ENCODE data around the gene ARID2.

The ARID2 gene

GRCh38 chr12:45727301-45727979, 2.1 kb upstream of the ARID2 start:
- TF ChIP-seq POLR2AphosphoS5 (IDR thresholded peaks at IDR 0.05; ENCODE audit: low read depth, low read length) (peak; percentile 57), TAF1 (IDR thresholded peaks at IDR 0.05; ENCODE audit: borderline replicate concordance, insufficient read depth, low read length) (peak; percentile 86; the same call in 1 of the 2 replicates), SIN3A (IDR thresholded peaks at IDR 0.05; ENCODE audit: borderline replicate concordance, insufficient read depth, low read length) (no peak), FOXP2 (optimal IDR thresholded peaks at IDR 0.05; ENCODE audit: borderline replicate concordance, extremely low read depth, extremely low read length, insufficient read depth) (peak; percentile 88)
- TF ChIP-seq, protein P1, sequence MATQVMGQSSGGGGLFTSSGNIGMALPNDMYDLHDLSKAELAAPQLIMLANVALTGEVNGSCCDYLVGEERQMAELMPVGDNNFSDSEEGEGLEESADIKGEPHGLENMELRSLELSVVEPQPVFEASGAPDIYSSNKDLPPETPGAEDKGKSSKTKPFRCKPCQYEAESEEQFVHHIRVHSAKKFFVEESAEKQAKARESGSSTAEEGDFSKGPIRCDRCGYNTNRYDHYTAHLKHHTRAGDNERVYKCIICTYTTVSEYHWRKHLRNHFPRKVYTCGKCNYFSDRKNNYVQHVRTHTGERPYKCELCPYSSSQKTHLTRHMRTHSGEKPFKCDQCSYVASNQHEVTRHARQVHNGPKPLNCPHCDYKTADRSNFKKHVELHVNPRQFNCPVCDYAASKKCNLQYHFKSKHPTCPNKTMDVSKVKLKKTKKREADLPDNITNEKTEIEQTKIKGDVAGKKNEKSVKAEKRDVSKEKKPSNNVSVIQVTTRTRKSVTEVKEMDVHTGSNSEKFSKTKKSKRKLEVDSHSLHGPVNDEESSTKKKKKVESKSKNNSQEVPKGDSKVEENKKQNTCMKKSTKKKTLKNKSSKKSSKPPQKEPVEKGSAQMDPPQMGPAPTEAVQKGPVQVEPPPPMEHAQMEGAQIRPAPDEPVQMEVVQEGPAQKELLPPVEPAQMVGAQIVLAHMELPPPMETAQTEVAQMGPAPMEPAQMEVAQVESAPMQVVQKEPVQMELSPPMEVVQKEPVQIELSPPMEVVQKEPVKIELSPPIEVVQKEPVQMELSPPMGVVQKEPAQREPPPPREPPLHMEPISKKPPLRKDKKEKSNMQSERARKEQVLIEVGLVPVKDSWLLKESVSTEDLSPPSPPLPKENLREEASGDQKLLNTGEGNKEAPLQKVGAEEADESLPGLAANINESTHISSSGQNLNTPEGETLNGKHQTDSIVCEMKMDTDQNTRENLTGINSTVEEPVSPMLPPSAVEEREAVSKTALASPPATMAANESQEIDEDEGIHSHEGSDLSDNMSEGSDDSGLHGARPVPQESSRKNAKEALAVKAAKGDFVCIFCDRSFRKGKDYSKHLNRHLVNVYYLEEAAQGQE (IDR thresholded peaks at IDR 0.05; ENCODE audit: insufficient read depth in 1 of 2, low read depth in 2 of 2, low read length in 2 of 2): no peak; a peak in 1 of 4 replicates

- no peak for TF ChIP-seq TAF1 (IDR thresholded peaks at IDR 0.05; ENCODE audit: borderline replicate concordance, insufficient read depth, low read length)
- no peak for TF ChIP-seq SIN3A (IDR thresholded peaks at IDR 0.05; ENCODE audit: borderline replicate concordance, insufficient read depth, low read length)
- TF ChIP-seq POLR2AphosphoS5 (IDR thresholded peaks at IDR 0.05; ENCODE audit: low read depth, low read length): no peak
- TF ChIP-seq, protein P1 (IDR thresholded peaks at IDR 0.05; ENCODE audit: insufficient read depth in 1 of 2, low read depth in 2 of 2, low read length in 2 of 2): no peak
- no peak for TF ChIP-seq FOXP2 (optimal IDR thresholded peaks at IDR 0.05; ENCODE audit: borderline replicate concordance, extremely low read depth, extremely low read length, insufficient read depth)
These were observed 1.4 kb upstream of the ARID2 start for GRCh38 chr12:45727980-45728629.

DNA sequence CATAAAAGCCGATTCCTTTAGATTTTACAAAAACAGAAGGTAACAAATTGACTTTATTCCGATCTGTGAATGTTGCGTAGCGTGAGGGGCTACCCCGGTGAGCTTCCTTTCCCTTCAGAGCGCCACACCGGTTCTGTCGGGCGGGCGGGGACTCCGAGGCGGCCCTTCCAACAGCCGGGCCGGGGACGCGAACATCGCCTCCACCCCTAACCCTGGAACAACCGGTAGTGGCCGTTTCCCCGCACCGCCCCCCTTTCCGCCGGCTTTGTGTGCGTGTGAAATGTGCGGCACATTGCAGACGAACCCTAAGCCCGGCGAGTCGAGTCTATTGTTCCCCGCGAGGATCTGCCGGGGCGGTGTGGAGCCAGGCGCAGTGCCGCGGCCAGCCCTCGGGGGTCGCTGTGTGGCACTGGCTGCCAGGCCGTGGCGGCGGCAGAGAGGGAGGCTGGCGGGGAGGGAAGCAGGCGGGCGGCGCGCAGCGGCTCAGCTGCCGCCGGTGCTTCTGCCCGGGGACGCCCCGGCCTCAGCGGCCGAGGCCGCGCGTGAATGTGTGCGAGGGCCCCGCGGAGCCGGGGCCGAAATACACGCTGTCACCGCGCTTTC, 775 bp upstream of the ARID2 start:
- TF ChIP-seq FOXP2 (optimal IDR thresholded peaks at IDR 0.05; ENCODE audit: borderline replicate concordance, extremely low read depth, extremely low read length, insufficient read depth) (peak; percentile 96), SIN3A (IDR thresholded peaks at IDR 0.05; ENCODE audit: borderline replicate concordance, insufficient read depth, low read length) (0 out of 2 replicates have a peak, but pooled peaks have one; percentile 72), TAF1 (IDR thresholded peaks at IDR 0.05; ENCODE audit: borderline replicate concordance, insufficient read depth, low read length) (peak; percentile 87), POLR2AphosphoS5 (IDR thresholded peaks at IDR 0.05; ENCODE audit: low read depth, low read length) (peak; percentile 92)
- TF ChIP-seq, protein P1 (IDR thresholded peaks at IDR 0.05; ENCODE audit: insufficient read depth in 1 of 2, low read depth in 2 of 2, low read length in 2 of 2): 0 out of 4 replicates have a peak, but pooled peaks have one; percentile 34 to 58

DNA sequence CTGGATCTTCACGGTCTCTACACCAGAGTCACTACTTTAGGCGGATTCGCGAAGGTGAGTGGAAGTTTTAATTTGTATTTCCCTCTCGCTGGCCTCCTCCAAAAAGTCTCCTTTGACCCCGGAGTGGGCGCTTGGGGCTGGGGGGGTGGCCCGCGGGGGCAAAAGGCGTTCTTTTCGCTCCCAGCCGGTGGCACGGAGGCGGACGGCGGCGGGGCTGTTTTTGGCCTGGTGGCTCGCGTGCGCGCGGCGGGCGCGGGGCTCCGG, 510 bp downstream of the ARID2 start:
- TF ChIP-seq FOXP2 (optimal IDR thresholded peaks at IDR 0.05; ENCODE audit: borderline replicate concordance, extremely low read depth, extremely low read length, insufficient read depth) (no peak), POLR2AphosphoS5 (IDR thresholded peaks at IDR 0.05; ENCODE audit: low read depth, low read length) (no peak), TAF1 (IDR thresholded peaks at IDR 0.05; ENCODE audit: borderline replicate concordance, insufficient read depth, low read length) (no peak), SIN3A (IDR thresholded peaks at IDR 0.05; ENCODE audit: borderline replicate concordance, insufficient read depth, low read length) (no peak)
- TF ChIP-seq, protein P1 (IDR thresholded peaks at IDR 0.05; ENCODE audit: insufficient read depth in 1 of 2, low read depth in 2 of 2, low read length in 2 of 2): no peak

Data from PFSK-1 (cell line).